HEK293 (cell line): ENCODE results near the gene BRD3OS.
A peak's percentile ranks its signal among the peaks of the same experiment; 100 is the strongest.

Source experiments
- GLIS2 ChIP-seq: fragments of 450-650 bp; formaldehyde crosslinking; IDR thresholded peaks from 2 replicates; pipeline ENCODE4 v1.5.1; 2016; ENCODE audit warnings: missing biosample characterization, missing genetic modification characterization
- HOXA7 ChIP-seq: sonication (generic); formaldehyde crosslinking; IDR thresholded peaks from 2 replicates; pipeline ENCODE4 v1.8.1; 2022; ENCODE audit warnings: missing genetic modification reagents, borderline replicate concordance
- HOXD13 ChIP-seq: sonication (generic); formaldehyde crosslinking; IDR thresholded peaks from 2 replicates; pipeline ENCODE4 v1.8.0; 2022; ENCODE audit warnings: missing genetic modification reagents, borderline replicate concordance
- MYNN ChIP-seq: fragments of 450-650 bp; formaldehyde crosslinking; IDR thresholded peaks from 2 replicates; pipeline ENCODE4 v1.5.1; 2016; ENCODE audit warnings: missing biosample characterization, missing genetic modification characterization, borderline replicate concordance
- MZF1 ChIP-seq: fragments of 450-650 bp; formaldehyde crosslinking; IDR thresholded peaks from 2 replicates; pipeline ENCODE4 v1.5.1; 2017; ENCODE audit warnings: missing biosample characterization, missing genetic modification characterization, borderline replicate concordance
- OVOL3 ChIP-seq: fragments of 450-650 bp; formaldehyde crosslinking; IDR thresholded peaks from 2 replicates; pipeline ENCODE4 v1.5.1; 2016; ENCODE audit warnings: missing biosample characterization, missing genetic modification characterization
- PBX3 ChIP-seq: sonication (generic); formaldehyde crosslinking; IDR thresholded peaks from 2 replicates; pipeline ENCODE4 v1.8.1; 2022; ENCODE audit warnings: mild to moderate bottlenecking, moderate library complexity, missing genetic modification reagents
- SALL2 ChIP-seq: fragments of 450-650 bp; formaldehyde crosslinking; IDR thresholded peaks from 2 replicates; pipeline ENCODE4 v1.5.0; 2017; ENCODE audit warnings: missing biosample characterization, mild to moderate bottlenecking, missing genetic modification characterization, borderline replicate concordance
- SETDB1 ChIP-seq: IDR thresholded peaks from one replicate; pipeline ENCODE4 v1.6.1; 2017; ENCODE audit warnings: mild to moderate bottlenecking, low read length, moderate library complexity, mixed read lengths; ENCODE audit not compliant: insufficient read length
- SP3 ChIP-seq: fragments of 450-650 bp; formaldehyde crosslinking; IDR thresholded peaks from 2 replicates; pipeline ENCODE4 v1.5.1; 2016; ENCODE audit warnings: missing biosample characterization, missing genetic modification characterization
- ZBTB17 ChIP-seq: fragments of 450-650 bp; formaldehyde crosslinking; IDR thresholded peaks from 2 replicates; pipeline ENCODE4 v1.5.1; 2016; ENCODE audit warnings: missing biosample characterization, missing genetic modification characterization
- ZBTB7A ChIP-seq: fragments of 450-650 bp; formaldehyde crosslinking; IDR thresholded peaks from 2 replicates; pipeline ENCODE4 v1.5.1; 2016; ENCODE audit warnings: low read depth, missing biosample characterization, missing genetic modification characterization
- ZIC2 ChIP-seq: fragments of 450-650 bp; formaldehyde crosslinking; IDR thresholded peaks from 2 replicates; pipeline ENCODE4 v1.5.1; 2016; ENCODE audit warnings: missing biosample characterization, missing genetic modification characterization
- ZNF121 ChIP-seq: fragments of 450-650 bp; formaldehyde crosslinking; IDR thresholded peaks from 2 replicates; pipeline ENCODE4 v1.5.1; 2016; ENCODE audit warnings: missing biosample characterization, missing genetic modification characterization
- ZNF155 ChIP-seq: fragments of 450-650 bp; formaldehyde crosslinking; IDR thresholded peaks from 2 replicates; pipeline ENCODE4 v1.5.1; 2016; ENCODE audit warnings: missing biosample characterization, missing genetic modification characterization
- ZNF202 ChIP-seq: fragments of 450-650 bp; formaldehyde crosslinking; IDR thresholded peaks from 2 replicates; pipeline ENCODE4 v1.5.1; 2016; ENCODE audit warnings: missing biosample characterization, missing genetic modification characterization, borderline replicate concordance
- ZNF274 ChIP-seq, 2 experiments: fragments of 200-500 bp in 1 of 2; fragments of 450-650 bp in 1 of 2; sonication (Bioruptor generic) in 1 of 2; formaldehyde crosslinking in 1 of 2; IDR thresholded peaks; 2 replicates each; pipeline versions ENCODE4 v1.5.1 to v1.6.1; 2014 to 2016; ENCODE audit warnings: borderline replicate concordance in 1 of 2, inconsistent platforms in 1 of 2, low read length in 1 of 2, missing biosample characterization in 1 of 2, missing genetic modification characterization in 1 of 2
- ZNF423 ChIP-seq: fragments of 450-650 bp; formaldehyde crosslinking; IDR thresholded peaks from 2 replicates; pipeline ENCODE4 v1.5.1; 2016; ENCODE audit warnings: missing biosample characterization, missing genetic modification characterization
- ZNF544 ChIP-seq: fragments of 450-650 bp; formaldehyde crosslinking; IDR thresholded peaks from 2 replicates; pipeline ENCODE4 v1.5.0; 2017; ENCODE audit warnings: missing biosample characterization, missing genetic modification characterization
- ZNF549 ChIP-seq: fragments of 450-650 bp; IDR thresholded peaks from 2 replicates; pipeline ENCODE4 v1.5.1; 2018; ENCODE audit warnings: missing biosample characterization, missing genetic modification characterization, mild to moderate bottlenecking, inconsistent platforms, moderate library complexity
- ZNF600 ChIP-seq: fragments of 450-650 bp; formaldehyde crosslinking; IDR thresholded peaks from 2 replicates; pipeline ENCODE4 v1.5.1; 2016; ENCODE audit warnings: missing biosample characterization, missing genetic modification characterization
- ZNF621 ChIP-seq: fragments of 450-650 bp; formaldehyde crosslinking; IDR thresholded peaks from 2 replicates; pipeline ENCODE4 v1.5.1; 2017; ENCODE audit warnings: missing biosample characterization, missing genetic modification characterization
- ZNF629 ChIP-seq: fragments of 450-650 bp; formaldehyde crosslinking; IDR thresholded peaks from 2 replicates; pipeline ENCODE4 v1.5.1; 2017; ENCODE audit warnings: missing biosample characterization, missing genetic modification characterization
- ZNF692 ChIP-seq: fragments of 450-650 bp; formaldehyde crosslinking; IDR thresholded peaks from 2 replicates; pipeline ENCODE4 v1.5.1; 2016; ENCODE audit warnings: missing biosample characterization, missing genetic modification characterization
- ZNF707 ChIP-seq: fragments of 450-650 bp; formaldehyde crosslinking; IDR thresholded peaks from 2 replicates; pipeline ENCODE4 v1.5.1; 2016; ENCODE audit warnings: missing biosample characterization, missing genetic modification characterization
- ZNF747 ChIP-seq: fragments of 450-650 bp; formaldehyde crosslinking; IDR thresholded peaks from 2 replicates; pipeline ENCODE4 v1.5.1; 2016; ENCODE audit warnings: missing biosample characterization, missing genetic modification characterization
- ZNF768 ChIP-seq: fragments of 450-650 bp; formaldehyde crosslinking; IDR thresholded peaks from 2 replicates; pipeline ENCODE4 v1.5.1; 2018; ENCODE audit warnings: missing biosample characterization, mild to moderate bottlenecking, missing genetic modification characterization
- ZNF837 ChIP-seq: fragments of 450-650 bp; formaldehyde crosslinking; IDR thresholded peaks from 2 replicates; pipeline ENCODE4 v1.5.1; 2016; ENCODE audit warnings: missing biosample characterization, missing genetic modification characterization
- ZSCAN18 ChIP-seq: fragments of 450-650 bp; formaldehyde crosslinking; IDR thresholded peaks from 2 replicates; pipeline ENCODE4 v1.5.1; 2016; ENCODE audit warnings: missing biosample characterization, missing genetic modification characterization
- TF ChIP-seq, protein P1 (sequence below): fragments of 450-650 bp; formaldehyde crosslinking; IDR thresholded peaks from 2 replicates; pipeline ENCODE4 v1.5.1; 2016; ENCODE audit warnings: missing biosample characterization, missing genetic modification characterization
- TF ChIP-seq, protein P2 (sequence below): fragments of 450-650 bp; formaldehyde crosslinking; IDR thresholded peaks from 2 replicates; pipeline ENCODE4 v1.5.1; 2016; ENCODE audit warnings: missing biosample characterization, missing genetic modification characterization

Gene BRD3OS

GRCh38 chr9:133991964-133992779, 33.1 kb upstream of the BRD3OS start, which contains the start of gene VAV2 (continued):
- peak; percentile 38; the same call in 1 of the 2 replicates for TF ChIP-seq ZBTB17 (tag by site-specific recombination)
- peak; percentile 77; the same call in 1 of the 2 replicates for TF ChIP-seq ZBTB7A (tag by site-specific recombination)
- TF ChIP-seq ZNF155 (tag by site-specific recombination) = no peak
- no peak for TF ChIP-seq MYNN (tag by site-specific recombination)
- TF ChIP-seq ZSCAN18 = no peak
- no peak for TF ChIP-seq ZNF747
- TF ChIP-seq HOXA7 (CRISPR knock-in tag) = no peak
- peak; percentile 64; the same call in 1 of the 2 replicates for TF ChIP-seq PBX3 (CRISPR knock-in tag)
- no peak for TF ChIP-seq ZNF707 (tag by site-specific recombination)
- no peak for TF ChIP-seq OVOL3
- no peak for TF ChIP-seq ZIC2 (tag by site-specific recombination)
- TF ChIP-seq ZNF692 (tag by site-specific recombination) = no peak
- TF ChIP-seq ZNF544 (tag by site-specific recombination) = no peak
- 0 out of 2 replicates have a peak, but pooled peaks have one; percentile 35 for TF ChIP-seq SP3 (tag by site-specific recombination)
- no peak for TF ChIP-seq SETDB1
- TF ChIP-seq, protein P1, sequence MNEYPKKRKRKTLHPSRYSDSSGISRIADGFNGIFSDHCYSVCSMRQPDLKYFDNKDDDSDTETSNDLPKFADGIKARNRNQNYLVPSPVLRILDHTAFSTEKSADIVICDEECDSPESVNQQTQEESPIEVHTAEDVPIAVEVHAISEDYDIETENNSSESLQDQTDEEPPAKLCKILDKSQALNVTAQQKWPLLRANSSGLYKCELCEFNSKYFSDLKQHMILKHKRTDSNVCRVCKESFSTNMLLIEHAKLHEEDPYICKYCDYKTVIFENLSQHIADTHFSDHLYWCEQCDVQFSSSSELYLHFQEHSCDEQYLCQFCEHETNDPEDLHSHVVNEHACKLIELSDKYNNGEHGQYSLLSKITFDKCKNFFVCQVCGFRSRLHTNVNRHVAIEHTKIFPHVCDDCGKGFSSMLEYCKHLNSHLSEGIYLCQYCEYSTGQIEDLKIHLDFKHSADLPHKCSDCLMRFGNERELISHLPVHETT (tag by site-specific recombination) = no peak
- TF ChIP-seq, protein P2, sequence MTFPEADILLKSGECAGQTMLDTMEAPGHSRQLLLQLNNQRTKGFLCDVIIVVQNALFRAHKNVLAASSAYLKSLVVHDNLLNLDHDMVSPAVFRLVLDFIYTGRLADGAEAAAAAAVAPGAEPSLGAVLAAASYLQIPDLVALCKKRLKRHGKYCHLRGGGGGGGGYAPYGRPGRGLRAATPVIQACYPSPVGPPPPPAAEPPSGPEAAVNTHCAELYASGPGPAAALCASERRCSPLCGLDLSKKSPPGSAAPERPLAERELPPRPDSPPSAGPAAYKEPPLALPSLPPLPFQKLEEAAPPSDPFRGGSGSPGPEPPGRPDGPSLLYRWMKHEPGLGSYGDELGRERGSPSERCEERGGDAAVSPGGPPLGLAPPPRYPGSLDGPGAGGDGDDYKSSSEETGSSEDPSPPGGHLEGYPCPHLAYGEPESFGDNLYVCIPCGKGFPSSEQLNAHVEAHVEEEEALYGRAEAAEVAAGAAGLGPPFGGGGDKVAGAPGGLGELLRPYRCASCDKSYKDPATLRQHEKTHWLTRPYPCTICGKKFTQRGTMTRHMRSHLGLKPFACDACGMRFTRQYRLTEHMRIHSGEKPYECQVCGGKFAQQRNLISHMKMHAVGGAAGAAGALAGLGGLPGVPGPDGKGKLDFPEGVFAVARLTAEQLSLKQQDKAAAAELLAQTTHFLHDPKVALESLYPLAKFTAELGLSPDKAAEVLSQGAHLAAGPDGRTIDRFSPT (tag by site-specific recombination) = no peak
- no peak for TF ChIP-seq ZNF274 (IDR thresholded peaks at IDR 0.05; ENCODE audit: low read length)
- TF ChIP-seq ZNF274 (tag by site-specific recombination; IDR thresholded peaks at IDR 0.05; ENCODE audit: borderline replicate concordance) = no peak
- no peak for TF ChIP-seq ZNF837 (tag by site-specific recombination)
- TF ChIP-seq ZNF600 = no peak
- TF ChIP-seq ZNF629 = no peak
- TF ChIP-seq ZNF423 (tag by site-specific recombination) = no peak
- TF ChIP-seq MZF1 (tag by site-specific recombination) = no peak
- TF ChIP-seq HOXD13 (CRISPR knock-in tag) = no peak
- peak; percentile 35; the same call in 1 of the 2 replicates for TF ChIP-seq GLIS2
- TF ChIP-seq ZNF768 (tag by site-specific recombination) = no peak
- TF ChIP-seq ZNF621 (tag by site-specific recombination) = no peak
- TF ChIP-seq ZNF121 = no peak
- TF ChIP-seq ZNF549 (tag by site-specific recombination) = no peak
- TF ChIP-seq ZNF202 = no peak
- TF ChIP-seq SALL2 (tag by site-specific recombination) = no peak
